ENCODE measurements around the gene ERCC6L2. TPM values are rescaled to one million over a fixed set of nuclear protein-coding genes. Genes with fewer than 3 reads are reported as not detected.

The ERCC6L2 gene
- total and polyA plus RNA-seq, 10 of the 15 experiments (the other 5 are each of a cell fraction or from before 2014, with no cell fraction given), result 8.1 to 45.0 (median 22.6) TPM

- DNase-seq (ENCODE audit: low read depth, low spot score) (peak; percentile 9), FAIRE-seq (peak; percentile 52), ATAC-seq (peak; percentile 80)
- Histone ChIP-seq H3K36me3 (ENCODE audit: control insufficient read depth in 2 of 2, insufficient read depth in 2 of 2, low read length in 1 of 2) (peaks cover 0 to 3% of the 10 kb centered on the region in 2 experiments; a peak in 2 of 4 replicates), H3K27me3 (replicated peaks in 1 of 2; ENCODE audit: control insufficient read depth in 2 of 2, insufficient read depth in 2 of 2, low read length in 1 of 2) (peaks cover 3 to 10% of the 10 kb centered on the region in 2 experiments), H3K4me1 (ENCODE audit: control insufficient read depth, insufficient read depth, low read length) (peaks cover 2% of the 10 kb centered on the region; the same call in 1 of the 2 replicates), H4K20me1 (ENCODE audit: control insufficient read depth, insufficient read depth) (no peaks in the 10 kb centered on the region; the same call in 1 of the 2 replicates), H3K27ac (ENCODE audit: control insufficient read depth, insufficient read depth) (no peak overlapping the region), H3K79me2 (ENCODE audit: control insufficient read depth, insufficient read depth, low read length) (no peaks in the 10 kb centered on the region), H3K4me2 (ENCODE audit: control insufficient read depth, insufficient read depth) (peak overlapping the region; percentile 7; the same call in 1 of the 2 replicates), H3K9me3 (replicated peaks; ENCODE audit: control insufficient read depth, insufficient read depth, low read length) (no peaks in the 10 kb centered on the region), H3K9ac (ENCODE audit: control insufficient read depth, insufficient read depth, low read length) (no peak overlapping the region), H2AFZ (ENCODE audit: control insufficient read depth, low read depth, low read length) (no peak overlapping the region), H3K4me3 (no peak overlapping the region)
- ChIA-PET SMC1A (ENCODE audit: uncharacterized antibody, unreplicated experiment) (no interaction called here), POLR2A (no interaction called here), CTCF (no interaction called here), RAD21 (ENCODE audit: unreplicated experiment) (no interaction called here)
- intact Hi-C loops (cut with micrococcal nuclease; ENCODE audit: unreplicated experiment) (no loop called here), in situ Hi-C loops (cut with MboI) (no loop called here)
- BruUV-seq (replicated peaks), result no TSS peak
- WGBS (ENCODE audit: insufficient coverage, insufficient replicate concordance, low lambda C conversion rate, missing lambda C conversion rate), result 36% methylated on average over 3 of the region's 3 CpGs
- peak; percentile 95 for TF ChIP-seq ATF7 (IDR thresholded peaks at IDR 0.05; ENCODE audit: low read depth)
- 0 out of 2 replicates have a peak, but pooled peaks have one; percentile 37 for TF ChIP-seq CREB1 (IDR thresholded peaks at IDR 0.05; ENCODE audit: low read depth)
- TF ChIP-seq SREBF1 (IDR thresholded peaks at IDR 0.05; ENCODE audit: low read length), result no peak
- peak; percentile 21; the same call in 1 of the 2 replicates for TF ChIP-seq NR2C1 (IDR thresholded peaks at IDR 0.05)
- no peak for TF ChIP-seq YY1 (IDR thresholded peaks at IDR 0.05; ENCODE audit: low read depth, low read length)
- no peak for TF ChIP-seq MTA3 (IDR thresholded peaks at IDR 0.05; ENCODE audit: borderline replicate concordance, low read length)
- peak; percentile 38; the same call in 1 of the 2 replicates for TF ChIP-seq IKZF1 (conservative IDR thresholded peaks at IDR 0.05)
- peak; percentile 53; the same call in 1 of the 2 replicates for TF ChIP-seq NR2F1 (conservative IDR thresholded peaks at IDR 0.05)
- TF ChIP-seq MEF2A (IDR thresholded peaks at IDR 0.05; ENCODE audit: insufficient read depth, low read depth, low read length), result peak; percentile 72
- TF ChIP-seq BHLHE40 (IDR thresholded peaks at IDR 0.05; ENCODE audit: borderline replicate concordance in 1 of 2, low read depth in 2 of 2, low read length in 1 of 2), result no peak
- no peak for TF ChIP-seq NRF1 (conservative IDR thresholded peaks at IDR 0.05; ENCODE audit: low read depth, low read length)
- no peak for TF ChIP-seq RAD51 (IDR thresholded peaks at IDR 0.05)
- peak; percentile 96 for TF ChIP-seq RUNX3 (IDR thresholded peaks at IDR 0.05; ENCODE audit: low read length)
- no peak for TF ChIP-seq EZH2 (IDR thresholded peaks at IDR 0.05; ENCODE audit: borderline replicate concordance, control insufficient read depth, low read depth, low read length)
- TF ChIP-seq ZBTB4 (CRISPR knock-in tag; IDR thresholded peaks at IDR 0.05), result no peak
- no peak for TF ChIP-seq SREBF2 (IDR thresholded peaks at IDR 0.05; ENCODE audit: low read length)
- TF ChIP-seq MLLT1 (IDR thresholded peaks at IDR 0.05), result no peak
- TF ChIP-seq BCL11A (IDR thresholded peaks at IDR 0.05; ENCODE audit: low read depth, low read length), result peak; percentile 73
- TF ChIP-seq CHD1 (IDR thresholded peaks at IDR 0.05; ENCODE audit: low read depth, low read length), result no peak
Measured at GRCh38 chr9:96015876-96016686, 140.6 kb downstream of the ERCC6L2 start.

All from GM12878 (cell line).